Measurements from ENCODE around the gene FMN2.

FMN2 gene

DNA sequence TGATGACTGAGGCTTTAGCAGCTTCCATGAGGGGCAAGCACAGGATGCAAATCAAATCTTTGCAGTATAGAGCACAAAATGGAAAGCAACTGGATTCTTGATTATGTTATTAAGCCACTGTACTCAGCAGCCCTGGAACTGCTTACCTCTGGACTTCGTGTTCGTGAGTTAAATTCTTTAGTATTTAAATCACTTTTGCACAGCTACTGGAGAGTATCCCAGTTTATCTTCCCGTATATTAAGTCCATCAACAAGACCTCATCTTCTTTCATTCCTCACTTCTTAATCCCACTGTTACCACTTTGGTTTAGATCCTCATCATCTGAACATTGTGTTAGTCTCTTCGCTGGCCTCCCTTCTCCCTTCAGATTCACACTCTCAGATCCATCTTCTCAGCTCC lies 411.4 kb downstream of the FMN2 start:
- DNase-seq, result no peak

DNA sequence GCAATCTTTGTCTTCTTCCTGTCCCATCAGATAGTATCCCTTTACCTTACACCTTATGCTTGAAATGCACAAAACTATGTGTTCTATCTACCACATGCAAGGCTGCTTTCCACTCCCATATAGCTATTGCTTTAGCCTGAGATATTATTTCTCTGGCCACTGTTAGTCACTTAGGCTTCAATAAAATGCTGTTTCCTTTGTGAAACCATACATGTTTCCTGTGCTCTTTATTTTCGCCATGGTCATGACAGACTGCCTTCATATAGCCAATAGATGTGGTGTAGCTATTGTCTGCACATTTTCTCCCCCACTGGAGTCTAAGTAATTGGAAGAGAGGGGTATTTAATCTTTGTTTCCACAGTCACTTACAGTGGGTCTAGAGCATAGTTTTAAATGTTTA lies 411.9 kb downstream of the FMN2 start:
- DNase-seq, result no peak

DNA sequence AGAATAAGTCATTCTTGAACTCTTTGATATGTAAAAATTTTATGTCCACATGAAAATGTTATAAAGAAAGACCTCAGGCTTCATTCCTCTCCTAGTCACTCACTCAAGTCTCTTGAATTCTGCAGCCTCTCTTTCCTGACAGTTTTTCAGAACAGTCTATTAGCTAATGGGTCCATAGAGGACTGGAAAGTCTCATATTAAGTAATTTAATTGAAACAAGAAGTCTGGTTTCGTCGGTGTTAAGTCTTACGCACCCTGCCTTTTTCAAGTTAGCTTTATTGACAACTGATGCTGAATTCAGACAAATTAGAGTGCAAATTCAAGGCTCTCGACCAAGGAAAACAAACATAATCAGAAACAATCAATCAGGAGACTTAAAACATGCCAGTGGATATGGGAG lies 414.5 kb downstream of the FMN2 start:
- no peak for DNase-seq

DNA sequence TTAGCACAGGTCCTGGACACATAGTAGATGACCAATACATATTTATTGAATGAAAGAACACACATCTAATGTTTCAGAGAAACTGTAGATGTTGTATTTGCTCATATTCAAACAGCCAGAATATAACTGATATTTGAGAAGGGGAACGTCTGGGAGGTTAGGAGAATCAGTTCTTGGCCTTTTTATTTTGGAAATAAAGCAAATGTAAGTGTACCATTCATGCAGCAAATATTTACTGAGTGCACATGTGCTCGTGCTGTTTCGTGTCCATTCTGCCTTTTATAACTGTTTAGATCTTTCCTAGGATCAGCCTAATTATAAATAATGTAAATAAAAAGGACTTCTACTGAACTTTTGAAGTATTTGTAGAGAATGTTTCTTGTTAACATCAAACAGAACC lies 416.5 kb downstream of the FMN2 start:
- no peak for DNase-seq

DNA sequence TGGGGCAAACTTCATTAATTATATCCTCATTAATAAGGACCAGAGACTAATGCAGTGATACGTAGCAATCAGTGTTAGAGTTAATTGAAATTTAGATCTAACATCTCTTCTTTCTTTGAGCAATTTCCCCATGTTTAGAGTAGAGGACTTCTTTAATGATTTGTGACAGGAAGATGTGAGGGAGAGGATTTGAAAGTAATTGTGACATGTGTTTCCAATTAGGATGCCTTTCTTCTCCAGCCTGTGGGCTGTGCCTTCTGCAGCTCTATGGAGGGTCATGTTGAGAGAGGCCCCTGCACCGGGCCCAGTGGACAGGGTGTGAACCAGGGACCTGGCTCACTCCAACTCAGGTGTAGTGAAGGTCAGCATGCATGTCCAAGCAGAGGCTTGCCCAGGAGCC lies 417.3 kb downstream of the FMN2 start:
- DNase-seq, result no peak

DNA sequence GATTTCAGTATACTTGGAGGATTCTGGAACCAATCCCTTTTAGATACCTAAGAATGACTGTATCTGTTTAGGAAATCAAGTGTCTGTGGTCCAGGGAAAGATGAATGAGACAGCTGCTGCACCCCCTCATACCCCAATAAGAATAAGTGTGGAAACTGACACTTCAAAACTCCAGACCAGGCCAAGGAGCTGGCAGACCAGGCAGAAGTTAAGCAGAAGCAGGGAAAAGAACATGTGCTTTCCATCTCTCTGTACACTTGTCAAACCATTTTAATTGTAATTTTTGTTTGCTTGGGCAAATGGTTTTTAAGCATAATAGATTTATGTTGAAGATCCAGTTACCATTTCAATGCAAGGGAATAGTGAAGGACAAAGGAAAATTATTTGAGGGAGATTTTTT lies 420.1 kb downstream of the FMN2 start:
- no peak for DNase-seq

DNA sequence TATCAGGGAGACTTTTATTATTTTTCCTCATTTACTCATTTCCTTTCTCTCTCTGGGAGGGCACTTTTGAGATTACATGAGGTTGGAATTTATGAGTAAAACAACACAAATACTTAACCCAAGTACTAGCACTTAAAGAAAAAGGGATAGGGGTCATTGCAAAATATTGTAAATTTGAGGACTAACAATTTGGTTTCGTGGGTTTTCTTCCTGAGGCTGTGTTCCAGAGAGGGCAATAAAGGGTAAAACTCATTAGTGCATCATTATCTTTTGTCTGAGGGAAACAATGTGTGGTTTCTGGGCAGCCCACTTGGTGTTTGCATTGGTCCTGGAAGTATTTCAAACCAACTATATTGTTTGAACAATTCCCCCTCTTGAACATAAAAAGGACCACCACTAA lies 423.8 kb downstream of the FMN2 start:
- DNase-seq, result no peak

DNA sequence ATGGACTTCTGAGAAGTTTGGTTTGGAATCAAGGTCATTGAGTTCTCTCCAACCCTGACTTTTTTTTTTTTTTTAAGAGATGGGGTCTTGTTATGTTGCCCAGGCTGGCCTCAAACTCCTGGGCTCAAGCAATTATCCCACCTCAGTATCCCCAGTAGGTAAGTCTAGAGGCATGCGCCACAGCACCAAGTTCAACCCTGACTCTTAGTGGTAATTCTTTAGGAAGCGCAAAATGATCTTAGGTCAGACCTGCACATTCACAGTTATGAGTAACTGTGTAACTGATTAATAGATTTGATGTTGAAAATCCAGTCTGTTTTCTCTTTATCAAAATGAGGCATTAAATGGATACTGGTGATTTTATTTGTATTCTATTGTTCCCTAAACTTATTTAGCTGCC lies 424.4 kb downstream of the FMN2 start:
- DNase-seq, result no peak

DNA sequence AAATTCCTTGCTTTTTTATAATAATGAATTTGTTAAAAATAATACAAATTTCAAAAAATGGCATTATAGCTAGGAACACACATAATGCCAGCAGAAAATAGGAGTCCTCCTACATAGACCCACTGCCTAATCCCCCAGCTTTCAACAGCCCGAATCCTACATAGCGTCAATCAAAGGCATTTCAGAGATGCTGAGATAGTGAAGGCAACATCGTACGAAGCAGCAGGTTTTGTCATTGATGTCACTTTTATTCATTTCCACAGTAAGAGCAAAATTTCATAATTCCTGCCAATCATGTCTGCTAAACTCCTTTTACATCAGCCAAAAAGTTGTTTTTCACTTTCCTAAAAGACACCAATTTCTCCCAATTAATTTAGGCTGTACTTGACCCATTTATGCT lies 426.2 kb downstream of the FMN2 start:
- no peak for DNase-seq

DNA sequence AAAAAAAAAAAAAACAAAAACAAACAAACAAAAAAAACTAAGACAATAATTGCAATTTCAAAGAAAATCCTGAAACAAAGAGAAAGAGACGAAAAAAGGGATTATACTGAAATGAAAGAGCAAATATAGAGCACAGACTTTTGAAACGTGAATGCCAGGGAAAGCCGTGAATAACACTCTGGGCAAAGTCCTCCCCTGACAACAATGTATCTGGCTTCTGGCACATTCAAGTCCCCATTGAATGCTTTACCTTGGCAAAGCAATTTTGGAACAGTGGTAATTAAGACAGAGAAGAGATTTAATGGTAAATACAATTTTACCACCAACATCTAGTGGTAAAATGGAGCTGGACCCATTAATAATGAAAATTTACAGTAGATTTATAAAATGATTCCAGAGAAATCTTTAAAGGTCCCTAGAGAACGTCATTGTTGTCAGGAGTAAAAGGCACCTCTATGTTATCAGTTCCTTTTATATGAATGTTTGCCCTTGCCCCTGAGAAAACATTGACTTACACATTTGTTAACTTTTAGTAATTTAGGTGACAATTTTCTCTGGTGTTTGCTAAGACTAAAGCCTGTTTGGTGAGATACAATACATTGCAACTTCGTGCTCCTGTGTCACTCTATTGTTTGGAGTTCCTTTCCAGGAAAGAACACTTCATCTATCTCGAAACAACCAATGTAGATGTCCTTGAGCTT lies 430.6 kb downstream of the FMN2 start:
- DNase-seq, result no peak

DNA sequence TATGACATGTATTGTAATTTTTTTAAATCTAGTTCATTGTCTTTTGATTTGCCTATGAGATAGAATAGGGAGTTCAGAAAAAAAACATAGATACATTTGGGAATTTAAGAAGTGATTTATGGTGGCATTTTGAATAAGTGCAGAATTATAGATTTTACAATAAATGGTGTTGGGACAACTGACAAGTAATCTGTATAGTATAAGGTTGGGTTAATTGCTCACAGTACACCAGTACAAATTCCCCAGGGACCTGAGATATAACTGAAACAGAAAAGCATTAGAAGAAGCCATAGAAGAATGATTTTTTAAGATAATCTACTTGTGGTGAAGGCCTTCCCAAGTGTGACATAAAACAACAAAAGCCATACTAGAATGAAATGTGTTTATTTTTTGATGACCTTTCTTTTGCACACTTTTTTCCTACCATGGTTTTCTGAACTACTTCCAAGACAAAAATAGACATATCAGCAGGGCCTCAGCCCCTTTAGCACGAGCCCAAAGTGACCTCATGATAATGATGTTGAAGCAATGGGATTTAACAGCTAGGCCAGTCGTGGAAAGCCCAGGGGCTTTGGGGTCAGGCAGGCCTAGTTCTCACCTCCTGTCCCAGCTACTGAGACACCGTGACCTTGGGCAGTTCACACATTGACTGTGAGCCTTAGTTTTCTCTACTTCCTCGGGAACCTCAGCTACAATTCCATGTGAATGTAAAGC lies 432.8 kb downstream of the FMN2 start:
- DNase-seq, result no peak
